ENCODE measurements around the gene POLR3E. TPM values are rescaled to one million over a fixed set of nuclear protein-coding genes. Genes with fewer than 3 reads are reported as not detected.

POLR3E gene
- total and polyA plus RNA-seq, 2 donors (not counting 3 experiments of a cell fraction or from before 2014, with no cell fraction given), result 48.3 to 62.2 TPM

GRCh38 chr16:22302776-22303363, 5.7 kb downstream of the POLR3E start:
- intact Hi-C loops (cut with micrococcal nuclease) (no loop called here), dilution Hi-C loops (cut with MboI; ENCODE audit: extremely low pct_ligation_motif_present, low sequenced_read_pairs) (no loop called here)
- H3K79me2 ChIP-seq (ENCODE audit: control insufficient read depth, insufficient read depth, low read length), result peaks cover 32% of the 10 kb centered on the region
- CTCF ChIA-PET, result no interaction called here
- no peaks in the 10 kb centered on the region for H3K4me1 ChIP-seq (ENCODE audit: control insufficient read depth, extremely low read depth, insufficient read depth, low read length)
- H3K9me1 ChIP-seq (replicated peaks; ENCODE audit: control insufficient read depth, extremely low read depth, insufficient read depth, low read length), result no peaks in the 10 kb centered on the region
- no TSS peak for BruUV-seq (replicated peaks)
- no peak overlapping the region for H3K27ac ChIP-seq (ENCODE audit: insufficient read depth, low read depth, low read length)
- DNase-seq (ENCODE audit: low read depth, low spot score), result no peak
- no peak for FAIRE-seq
- no peaks in the 10 kb centered on the region for H4K20me1 ChIP-seq (replicated peaks; ENCODE audit: control insufficient read depth, extremely low read depth, insufficient read depth, low read length)
- H3K9ac ChIP-seq (replicated peaks; ENCODE audit: extremely low read depth, insufficient read depth, low read length), result no peak overlapping the region
- H3K4me3 ChIP-seq (replicated peaks in 1 of 3; ENCODE audit: insufficient read depth in 1 of 3, low read depth in 1 of 3, low read length in 3 of 3), result no peak overlapping the region
- POLR2A ChIA-PET, result no interaction called here
- H3K27me3 ChIP-seq (ENCODE audit: control insufficient read depth in 2 of 2, insufficient read depth in 2 of 2, low read length in 2 of 2), result no peaks in the 10 kb centered on the region
- H3K9me3 ChIP-seq (replicated peaks; ENCODE audit: control insufficient read depth, insufficient read depth, low read length), result no peaks in the 10 kb centered on the region
- TF ChIP-seq MAX (IDR thresholded peaks at IDR 0.05; ENCODE audit: insufficient read depth, insufficient read length) (no peak), MYC (IDR thresholded peaks at IDR 0.05; ENCODE audit: low read depth, low read length) (no peak), CTCF (IDR thresholded peaks at IDR 0.05; ENCODE audit: extremely low read depth in 1 of 2, insufficient read depth in 1 of 2, low read depth in 1 of 2, low read length in 2 of 2) (no peak), FOS (IDR thresholded peaks at IDR 0.05; ENCODE audit: borderline replicate concordance, insufficient read depth, low read length) (no peak), EZH2 (IDR thresholded peaks at IDR 0.05; ENCODE audit: borderline replicate concordance, low read depth, low read length, severe bottlenecking) (no peak), JUN (IDR thresholded peaks at IDR 0.05; ENCODE audit: borderline replicate concordance, insufficient read depth, insufficient read length, low read depth) (no peak), POLR2A (IDR thresholded peaks at IDR 0.05; ENCODE audit: low read depth, low read length) (no peak), GATA2 (IDR thresholded peaks at IDR 0.05; ENCODE audit: insufficient read depth, insufficient read length, low read depth, low read length) (no peak), POLR2AphosphoS5 (IDR thresholded peaks at IDR 0.05; ENCODE audit: insufficient read depth, low read depth, low read length) (no peak)
- no peak overlapping the region for H2AFZ ChIP-seq (ENCODE audit: low read depth, low read length)
- no peak overlapping the region for H3K4me2 ChIP-seq (ENCODE audit: insufficient read depth, low read length)
- H3K36me3 ChIP-seq (ENCODE audit: control insufficient read depth in 2 of 2, extremely low read depth in 1 of 2, insufficient read depth in 2 of 2, low read length in 2 of 2), result peaks cover 0 to 28% of the 10 kb centered on the region in 2 experiments
